Ureter (tissue), 1 donor: ENCODE results near the gene SYNPO2L. TPM values are rescaled to one million over a fixed set of nuclear protein-coding genes. Genes with fewer than 3 reads are reported as not detected.

Experiments used
- DNase-seq: peaks from one replicate; pipeline ENCODE4 v3.0.0-alpha.2; 2020; ENCODE audit warnings: low spot score
- total RNA-seq: library from RNA; stranded (reverse); gene quantifications from one replicate; pipeline ENCODE4 v1.2.4, GENCODE V29; 2023
- donor health status: DM: yes; HTN: yes; CAD: no.

Gene SYNPO2L
- total RNA-seq, 1 donor from 2014 or later: 0.29 TPM

DNA sequence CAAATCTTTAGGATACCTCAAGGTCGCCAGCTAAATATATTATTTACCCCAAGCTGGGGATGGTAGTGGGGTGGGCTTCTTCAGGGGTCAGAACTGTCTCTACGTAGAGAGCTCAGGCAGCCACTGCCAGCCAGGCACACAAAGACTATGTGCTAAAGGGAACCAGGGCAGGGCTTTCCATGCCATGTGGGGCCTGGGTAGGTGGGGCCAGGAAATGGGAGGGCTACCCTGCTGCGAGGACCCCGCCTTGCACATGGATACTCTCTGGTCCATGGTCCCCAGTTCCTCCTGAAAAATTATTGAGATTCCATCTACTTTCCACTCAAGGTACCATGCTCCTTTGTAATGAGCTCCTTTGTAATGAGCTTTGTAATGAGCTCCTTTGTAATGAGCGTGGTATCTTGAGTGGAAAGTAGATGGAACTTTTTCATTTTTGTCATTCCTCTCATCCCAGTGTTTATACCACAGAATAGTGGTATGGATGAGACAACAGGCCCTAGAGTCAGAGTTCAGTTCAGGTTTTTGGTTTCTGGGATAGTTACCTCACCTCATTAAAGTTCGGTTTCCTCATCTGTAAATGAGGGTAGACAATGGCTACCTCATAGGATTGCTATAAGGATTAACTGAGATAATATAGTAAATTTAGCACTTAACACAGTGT lies 5.8 kb downstream of the SYNPO2L start:
- DNase-seq: no peak

GRCh38 chr10:73648975-73649829 lies 6.6 kb downstream of the SYNPO2L start:
- DNase-seq: no peak

- no peak for DNase-seq
Measured at GRCh38 chr10:73647875-73648651, 7.8 kb downstream of the SYNPO2L start.

DNA sequence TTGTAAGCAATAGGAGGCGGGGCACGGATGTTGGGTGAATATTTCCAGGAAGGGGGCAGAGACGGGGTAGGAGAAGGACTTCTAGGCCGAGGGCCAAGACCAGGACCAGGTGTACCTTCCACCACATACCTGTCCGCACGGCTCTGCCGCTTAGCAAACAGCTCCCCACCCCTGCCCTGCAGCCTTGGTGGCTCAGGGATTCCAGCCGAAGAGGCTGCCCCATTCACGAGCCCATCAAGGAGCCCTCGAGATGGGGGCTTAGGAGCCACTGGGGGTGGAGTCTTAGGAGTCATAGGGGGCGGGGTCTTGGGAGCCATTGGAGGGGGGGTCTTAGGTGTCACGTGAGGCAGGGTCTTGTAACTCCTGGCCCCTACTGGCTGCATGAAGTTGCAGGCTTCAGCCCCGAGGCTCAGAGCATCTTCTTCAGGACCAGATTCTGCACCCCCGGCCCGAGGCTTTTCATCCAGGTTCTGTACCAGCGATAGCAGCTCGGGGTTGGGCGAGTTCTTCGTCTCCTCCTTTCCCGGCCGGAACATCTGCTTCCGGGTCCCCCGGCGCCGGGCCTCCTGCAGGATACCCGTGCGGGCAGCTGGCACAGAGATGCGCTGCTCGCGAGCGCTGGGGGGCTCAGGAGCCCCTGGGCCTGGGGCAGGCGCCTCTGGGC lies 8.5 kb downstream of the SYNPO2L start:
- peak; percentile 65 for DNase-seq

DNA sequence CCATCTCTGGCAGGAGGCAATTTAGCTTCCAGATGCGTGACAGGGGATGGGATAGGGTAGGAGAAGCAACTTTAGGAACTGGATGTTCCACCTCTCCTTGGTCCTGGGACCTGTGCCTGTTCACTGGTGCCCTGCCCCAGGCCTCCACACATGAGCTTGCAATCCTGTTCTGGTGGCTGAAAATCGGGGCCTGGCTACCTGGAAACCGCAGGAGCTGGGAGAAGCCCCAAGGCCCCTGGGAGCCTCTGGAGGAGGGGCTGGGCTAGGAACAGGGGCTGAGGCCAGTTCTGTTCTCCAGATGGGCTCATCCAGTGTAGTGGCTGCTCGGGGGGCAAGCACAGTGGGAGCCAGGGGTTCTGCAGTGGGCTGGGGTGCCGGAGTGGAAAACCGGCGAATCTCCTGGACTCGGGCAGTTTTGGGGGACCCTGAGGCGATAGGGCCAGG lies 9.2 kb downstream of the SYNPO2L start:
- DNase-seq: no peak

GRCh38 chr10:73645251-73645650 lies 10.6 kb downstream of the SYNPO2L start:
- DNase-seq: no peak

DNA sequence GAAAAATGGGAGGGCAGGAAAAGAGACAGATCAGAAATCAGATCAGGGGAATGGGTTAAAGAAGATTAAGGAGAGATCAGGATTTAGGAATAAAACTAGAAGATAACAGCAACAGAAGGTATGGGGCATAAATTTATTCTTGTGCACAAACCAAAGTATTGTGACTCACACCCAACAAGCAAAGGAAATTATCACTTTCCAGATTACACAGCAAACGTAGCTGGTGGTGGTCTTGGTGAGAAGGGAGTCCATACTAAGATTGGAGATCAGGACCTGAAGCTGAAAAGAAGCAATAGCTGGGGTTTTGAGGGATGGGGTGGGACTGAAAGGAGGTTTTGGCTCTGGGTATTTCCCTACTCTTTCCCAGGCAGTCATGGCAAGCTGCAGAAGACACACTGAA lies 11.1 kb downstream of the SYNPO2L start:
- DNase-seq: no peak

GRCh38 chr10:73644015-73644743 lies 11.7 kb downstream of the SYNPO2L start:
- peak; percentile 66 for DNase-seq

DNA sequence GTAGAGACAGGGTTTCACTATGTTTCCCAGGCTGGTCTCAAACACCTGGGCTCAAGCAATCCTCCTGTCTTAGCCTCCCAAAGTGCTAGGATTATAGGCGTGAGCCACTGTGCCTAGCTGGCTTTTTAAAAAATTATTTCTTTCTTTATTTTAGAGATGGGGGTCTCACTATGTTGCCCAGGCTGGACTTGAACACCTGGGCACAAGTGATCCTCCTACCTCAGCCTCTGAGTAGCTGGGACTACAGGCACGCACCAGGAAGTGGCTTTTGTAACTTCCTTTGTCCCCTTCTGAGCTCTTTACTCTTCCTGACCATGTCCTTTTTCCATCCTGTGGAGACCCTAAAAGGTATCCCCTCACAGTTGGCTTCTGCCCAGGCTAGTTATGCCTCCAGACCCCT lies 12.5 kb downstream of the SYNPO2L start:
- DNase-seq: no peak

DNA sequence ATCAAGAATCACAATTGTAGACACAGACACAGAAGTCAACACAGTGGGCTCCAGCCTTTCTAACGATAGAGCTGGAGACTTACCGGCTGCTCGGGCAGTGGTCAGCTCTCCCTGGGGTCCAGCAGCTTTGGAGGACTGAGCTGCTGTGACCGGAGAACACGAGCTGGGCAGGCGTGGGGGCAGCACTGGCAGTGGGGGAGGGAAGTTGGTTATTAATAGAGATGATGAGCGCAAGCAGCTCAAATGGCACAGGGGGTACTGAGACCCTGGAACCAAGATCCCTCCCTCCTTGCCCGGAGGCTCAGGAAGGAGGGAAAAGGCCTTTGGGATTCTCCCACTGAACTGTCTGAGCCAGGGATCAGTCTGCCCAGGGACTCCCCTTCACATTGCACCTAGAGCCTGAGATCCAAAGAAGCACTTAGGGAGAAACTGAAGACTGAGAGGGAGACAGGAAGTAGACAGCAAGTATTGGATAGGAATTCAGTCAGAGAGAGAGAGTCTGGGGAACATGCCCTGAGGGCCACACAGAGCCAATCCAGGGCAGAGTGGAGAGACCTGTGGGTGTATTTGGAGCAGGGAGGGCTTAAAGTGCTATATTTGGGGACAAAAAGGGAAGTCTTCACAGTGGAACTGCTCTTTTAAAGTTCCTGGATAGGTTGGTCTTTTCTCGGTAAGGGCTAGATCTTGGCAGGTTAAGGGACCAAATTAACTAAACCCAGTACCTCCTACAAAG lies 14.3 kb downstream of the SYNPO2L start, which contains the start of gene MYOZ1:
TSS of gene MYOZ1 (minus strand) at position 147 of the 733 bp plus-strand sequence. CDS start 1,457 bp downstream, outside the sequence.
- DNase-seq: no peak

GRCh38 chr10:73639286-73639685 lies 16.5 kb downstream of the SYNPO2L start:
- no peak for DNase-seq

DNA sequence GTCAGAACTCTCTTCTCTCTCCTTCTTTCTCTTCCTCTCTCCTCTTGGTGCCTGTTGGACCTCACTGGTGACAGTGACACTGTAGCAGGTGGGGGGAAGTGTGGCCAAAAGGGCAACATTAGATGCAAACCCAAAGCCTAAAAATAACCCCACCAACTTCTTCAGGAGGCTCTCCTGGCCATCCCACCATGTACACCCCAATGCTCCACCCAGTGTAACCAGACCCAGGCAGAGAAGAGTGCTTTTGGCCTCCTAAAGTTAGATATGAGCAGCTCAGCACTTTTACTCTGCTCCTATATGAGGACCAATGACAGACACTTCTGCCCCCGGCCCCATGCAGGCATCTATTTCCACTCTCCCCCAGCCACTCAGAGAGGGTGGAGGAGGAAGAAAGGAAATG lies 20.0 kb downstream of the SYNPO2L start:
- no peak for DNase-seq

DNA sequence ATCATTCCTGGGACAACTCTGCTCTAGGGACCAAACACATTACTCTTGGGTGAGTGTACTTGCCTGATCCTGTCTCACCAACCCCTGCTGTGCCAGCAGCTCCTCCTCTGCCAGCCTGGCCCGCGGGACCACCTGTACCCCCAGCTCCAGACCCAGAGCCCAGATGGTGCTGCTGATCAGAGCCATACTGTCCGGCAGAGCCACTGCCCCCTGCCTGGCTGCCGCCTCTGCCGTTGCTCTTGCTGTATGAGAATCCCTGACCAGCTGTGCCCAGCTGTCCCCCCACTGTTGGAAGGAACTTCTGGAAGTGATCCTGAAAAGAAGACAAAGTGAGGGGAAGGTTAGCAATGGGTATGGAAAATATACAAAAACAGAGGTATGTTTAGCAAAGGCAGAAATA lies 21.4 kb downstream of the SYNPO2L start:
- DNase-seq: no peak

- DNase-seq: no peak
Measured at GRCh38 chr10:73629165-73629564, 26.7 kb downstream of the SYNPO2L start.

GRCh38 chr10:73628405-73628804 lies 27.4 kb downstream of the SYNPO2L start:
- DNase-seq: no peak

- no peak for DNase-seq
Measured at GRCh38 chr10:73627300-73627699, 28.5 kb downstream of the SYNPO2L start.

GRCh38 chr10:73625884-73626752 lies 29.7 kb downstream of the SYNPO2L start:
- peak; percentile 94 for DNase-seq

DNA sequence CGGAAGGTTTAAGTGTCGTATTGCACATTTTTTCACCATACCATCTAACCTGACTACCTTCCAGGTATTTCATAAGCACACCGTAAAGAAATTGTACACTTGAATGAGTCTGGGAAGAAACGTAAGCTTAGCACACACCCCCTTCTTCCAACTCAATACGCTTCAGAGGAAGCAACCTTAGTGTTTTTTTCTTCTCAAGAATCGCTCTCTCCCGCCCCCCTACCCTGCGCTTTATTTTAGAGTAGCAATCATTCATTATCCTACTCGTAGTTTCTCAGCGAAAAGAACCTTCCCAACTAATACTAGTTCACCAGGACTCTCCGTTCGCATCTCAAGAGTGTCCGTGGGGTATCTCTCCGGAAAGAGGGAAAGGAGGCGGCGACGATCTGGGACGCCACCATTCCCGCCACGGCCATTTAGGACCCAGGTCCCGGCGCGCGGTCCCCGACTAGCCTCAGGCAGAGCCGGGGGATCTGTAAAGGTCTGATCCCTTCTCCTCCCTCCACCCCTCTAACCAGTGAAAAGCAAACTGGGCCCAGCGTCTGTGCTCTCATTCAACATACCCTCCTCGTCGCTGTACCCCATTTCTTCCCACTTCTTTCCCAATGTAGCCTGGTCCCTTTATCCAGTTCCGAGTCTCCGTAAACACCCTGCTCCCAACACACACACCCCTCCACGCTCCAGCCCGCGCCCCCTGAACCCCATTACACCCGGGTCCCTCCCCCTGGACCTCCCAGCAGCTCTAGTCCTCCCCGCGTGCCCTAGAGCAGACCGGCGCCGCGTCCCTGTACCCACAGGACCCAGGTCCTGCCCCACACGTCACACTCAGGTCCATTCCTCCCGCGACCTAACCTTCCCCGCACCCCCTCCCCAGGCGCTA lies 30.6 kb downstream of the SYNPO2L start:
- no peak for DNase-seq
